Ovary (tissue), 3 donors: ENCODE data around the gene ZNF609.

Experiments used
- POLR2A ChIP-seq: fragments of 450-650 bp; IDR thresholded peaks from one replicate; pipeline ENCODE4 v1.6.1; 2017; ENCODE audit warnings: antibody characterized with exemption, mild to moderate bottlenecking, moderate library complexity
- TF ChIP-seq, protein P1 (sequence below), 3 donors: fragments of 450-650 bp in 2 of 3; fragments of 200-600 bp in 1 of 3; IDR thresholded peaks; one replicate each; pipeline versions ENCODE4 v1.5.1 to v1.8.0; 2016 to 2022; ENCODE audit warnings: antibody characterized with exemption in 3 of 3, mild to moderate bottlenecking in 1 of 3
- donor health status: DM: no; HTN: no; CAD: no.

- TF ChIP-seq, protein P1, sequence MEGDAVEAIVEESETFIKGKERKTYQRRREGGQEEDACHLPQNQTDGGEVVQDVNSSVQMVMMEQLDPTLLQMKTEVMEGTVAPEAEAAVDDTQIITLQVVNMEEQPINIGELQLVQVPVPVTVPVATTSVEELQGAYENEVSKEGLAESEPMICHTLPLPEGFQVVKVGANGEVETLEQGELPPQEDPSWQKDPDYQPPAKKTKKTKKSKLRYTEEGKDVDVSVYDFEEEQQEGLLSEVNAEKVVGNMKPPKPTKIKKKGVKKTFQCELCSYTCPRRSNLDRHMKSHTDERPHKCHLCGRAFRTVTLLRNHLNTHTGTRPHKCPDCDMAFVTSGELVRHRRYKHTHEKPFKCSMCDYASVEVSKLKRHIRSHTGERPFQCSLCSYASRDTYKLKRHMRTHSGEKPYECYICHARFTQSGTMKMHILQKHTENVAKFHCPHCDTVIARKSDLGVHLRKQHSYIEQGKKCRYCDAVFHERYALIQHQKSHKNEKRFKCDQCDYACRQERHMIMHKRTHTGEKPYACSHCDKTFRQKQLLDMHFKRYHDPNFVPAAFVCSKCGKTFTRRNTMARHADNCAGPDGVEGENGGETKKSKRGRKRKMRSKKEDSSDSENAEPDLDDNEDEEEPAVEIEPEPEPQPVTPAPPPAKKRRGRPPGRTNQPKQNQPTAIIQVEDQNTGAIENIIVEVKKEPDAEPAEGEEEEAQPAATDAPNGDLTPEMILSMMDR (IDR thresholded peaks at IDR 0.05): no peak
- TF ChIP-seq POLR2A: no peak
Measured at GRCh38 chr15:64701482-64702184, 241.3 kb downstream of the ZNF609 start.
